Fibroblast of villous mesenchyme (primary cell): ENCODE data around the gene BCL7C. TPM values are rescaled to one million over a fixed set of nuclear protein-coding genes. Genes with fewer than 3 reads are reported as not detected.

ENCODE experiments used
- DNase-seq: peaks from one replicate; pipeline ENCODE4 v3.0.0-alpha.2; 2010; ENCODE audit warnings: low read depth
- H3K4me3 ChIP-seq: 2 replicates; pipeline ENCODE4 v1.5.1; 2011; ENCODE audit warnings: low read depth, mild to moderate bottlenecking, low read length
- CTCF ChIP-seq: IDR thresholded peaks from 2 replicates; pipeline ENCODE4 v1.5.1; 2012; ENCODE audit warnings: low read depth, mild to moderate bottlenecking, low read length; ENCODE audit not compliant: insufficient read depth
- total RNA-seq: library from RNA; depleted of rRNA; stranded (reverse); fragments of >200 nt; gene quantifications from 2 replicates; pipeline ENCODE4 v1.2.3, GENCODE V29; 2012

Gene BCL7C
- total RNA-seq, 1 donor: 35.0 TPM

- H3K4me3 ChIP-seq: no peak overlapping the region
- TF ChIP-seq CTCF: no peak
- DNase-seq: no peak
These were observed 32.3 kb upstream of the BCL7C start for GRCh38 chr16:30925995-30926811.

- no peak for TF ChIP-seq CTCF
- no peak for DNase-seq
- H3K4me3 ChIP-seq: no peak overlapping the region
These were observed 31.7 kb upstream of the BCL7C start for GRCh38 chr16:30925632-30925987.

GRCh38 chr16:30924913-30925631 is 31.2 kb upstream of the BCL7C start:
- no peak for TF ChIP-seq CTCF
- DNase-seq: no peak
- H3K4me3 ChIP-seq: peak overlapping the region; percentile 99

GRCh38 chr16:30924076-30924912 is 30.4 kb upstream of the BCL7C start:
- H3K4me3 ChIP-seq: peak overlapping the region; percentile 99
- no peak for DNase-seq
- TF ChIP-seq CTCF: no peak

GRCh38 chr16:30923554-30924075 is 29.7 kb upstream of the BCL7C start, which contains the start of gene FBXL19:
FBXL19 (plus strand) TSS chr16:30923572; CDS start chr16:30925755, 2,183 bp downstream.
- TF ChIP-seq CTCF: no peak
- peak within 1 kb of the TSS; percentile 99 for H3K4me3 ChIP-seq
- DNase-seq: no peak

- no peak for TF ChIP-seq CTCF
- H3K4me3 ChIP-seq: peak overlapping the region; percentile 99
- DNase-seq: peak; percentile 100
These were observed 29.2 kb upstream of the BCL7C start for GRCh38 chr16:30922960-30923535.
